IPS-18a (cell line): ENCODE data around the gene DLGAP4.

Experiments used
- H3K27ac ChIP-seq: one replicate; pipeline ENCODE4 v1.5.1; 2013; ENCODE audit warnings: low read length
- H3K27me3 ChIP-seq: one replicate; pipeline ENCODE4 v1.6.1; 2013; ENCODE audit warnings: mild to moderate bottlenecking, low read length; ENCODE audit not compliant: control insufficient read depth, insufficient read depth
- H3K36me3 ChIP-seq: one replicate; pipeline ENCODE4 v1.6.1; 2013; ENCODE audit warnings: low read depth, low read length; ENCODE audit not compliant: control insufficient read depth
- H3K4me1 ChIP-seq: one replicate; pipeline ENCODE4 v1.6.1; 2013; ENCODE audit warnings: low read depth, low read length; ENCODE audit not compliant: control insufficient read depth
- H3K4me3 ChIP-seq: one replicate; pipeline ENCODE4 v1.5.1; 2013; ENCODE audit warnings: low read length
- H3K9ac ChIP-seq: one replicate; pipeline ENCODE4 v1.6.1; 2013; ENCODE audit warnings: mild to moderate bottlenecking, low read length, moderate library complexity
- H3K9me3 ChIP-seq: one replicate; pipeline ENCODE4 v1.6.1; 2013; ENCODE audit warnings: low read depth, low read length; ENCODE audit not compliant: control insufficient read depth

DLGAP4 gene

DNA sequence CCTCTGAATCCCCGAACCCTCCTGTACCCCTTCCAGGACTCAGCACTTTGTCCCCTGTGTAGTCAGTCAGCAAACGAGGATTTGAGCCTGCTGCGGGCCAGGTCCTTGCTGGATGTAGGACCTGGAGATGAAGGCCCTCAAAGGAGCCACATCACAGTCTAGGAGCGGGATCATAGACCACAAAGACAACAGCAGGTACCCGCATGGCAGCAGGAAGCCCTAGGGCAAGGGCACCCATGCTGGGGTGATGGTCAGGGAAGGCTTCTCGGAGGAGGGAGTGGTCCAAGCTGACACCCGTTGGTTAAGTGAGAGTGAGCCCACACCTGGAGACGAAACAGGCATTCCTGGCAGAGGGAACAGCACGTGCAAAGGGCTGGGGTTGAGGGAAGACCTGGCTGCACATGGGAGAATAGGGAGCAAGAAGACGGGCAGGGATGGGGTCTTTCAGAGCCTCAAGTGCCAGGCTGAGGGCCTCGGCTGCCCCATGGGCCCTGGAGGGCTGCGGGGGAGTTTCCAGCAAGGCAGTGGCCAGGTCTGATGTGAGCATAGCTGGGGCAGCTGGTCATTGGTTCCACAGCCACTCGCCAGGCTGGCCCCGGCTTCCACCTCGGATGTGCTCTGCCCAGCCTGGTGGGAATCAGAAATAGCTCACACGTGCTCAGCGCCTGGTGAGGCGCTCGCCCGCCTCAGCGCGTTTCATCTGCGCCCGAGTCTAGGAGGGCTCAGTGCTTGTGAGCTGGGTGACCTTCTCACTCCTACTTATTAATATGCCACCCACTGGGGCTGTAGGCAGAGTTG is 15.0 kb downstream of the DLGAP4 start:
- no peaks in the 10 kb centered on the region for H3K4me1 ChIP-seq
- no peaks in the 10 kb centered on the region for H3K9me3 ChIP-seq
- H3K36me3 ChIP-seq = no peaks in the 10 kb centered on the region
- no peak overlapping the region for H3K9ac ChIP-seq
- H3K27me3 ChIP-seq = no peaks in the 10 kb centered on the region
- no peak overlapping the region for H3K27ac ChIP-seq
- H3K4me3 ChIP-seq = no peak overlapping the region

DNA sequence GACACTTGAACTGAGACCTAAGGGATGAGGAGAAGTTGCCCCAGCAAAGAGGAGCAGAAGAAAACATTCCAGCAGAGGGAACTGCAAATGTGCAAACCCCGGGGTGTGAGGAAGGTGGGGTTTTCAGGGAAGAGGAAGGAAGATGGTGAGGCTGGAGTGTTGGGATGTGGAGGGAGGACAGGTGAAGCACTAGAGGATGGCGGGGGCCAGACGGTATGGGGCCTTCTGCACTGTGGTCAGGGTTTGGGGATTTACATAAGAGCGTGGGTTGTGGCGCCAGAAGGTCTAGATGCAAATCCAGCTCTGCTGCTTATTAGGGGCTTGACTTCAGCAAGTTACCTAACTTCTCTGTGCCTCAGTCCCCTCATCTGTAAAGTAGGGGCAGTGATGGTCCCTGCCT is 16.0 kb downstream of the DLGAP4 start:
- Histone ChIP-seq H3K27ac (no peak overlapping the region), H3K4me1 (no peaks in the 10 kb centered on the region), H3K9me3 (no peaks in the 10 kb centered on the region), H3K4me3 (no peak overlapping the region), H3K27me3 (no peaks in the 10 kb centered on the region), H3K36me3 (no peaks in the 10 kb centered on the region), H3K9ac (no peak overlapping the region)

DNA sequence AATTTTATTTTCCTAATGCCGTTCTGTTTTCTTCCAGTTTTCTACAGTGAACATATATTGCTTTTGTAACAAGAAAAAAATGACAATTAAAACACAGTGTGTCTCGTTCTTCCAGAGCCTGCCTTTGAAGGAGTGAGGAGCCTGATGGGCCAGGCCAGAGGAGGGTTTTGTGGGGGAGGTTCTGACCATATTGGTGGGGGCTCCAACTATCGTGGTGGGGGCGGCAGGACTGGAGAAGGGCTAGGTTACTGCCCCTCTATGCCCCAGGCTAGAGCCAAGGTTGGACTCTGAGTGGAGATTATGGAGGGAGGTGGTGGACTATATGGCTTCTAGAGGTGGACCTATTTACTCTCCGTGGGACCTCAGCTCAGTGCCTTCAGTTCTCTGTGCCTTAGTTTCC is 24.0 kb downstream of the DLGAP4 start:
- no peak overlapping the region for H3K9ac ChIP-seq
- no peaks in the 10 kb centered on the region for H3K36me3 ChIP-seq
- H3K27me3 ChIP-seq = peaks cover 34% of the 10 kb centered on the region
- no peak overlapping the region for H3K27ac ChIP-seq
- H3K4me1 ChIP-seq = peaks cover 9% of the 10 kb centered on the region
- no peak overlapping the region for H3K4me3 ChIP-seq
- H3K9me3 ChIP-seq = no peaks in the 10 kb centered on the region

DNA sequence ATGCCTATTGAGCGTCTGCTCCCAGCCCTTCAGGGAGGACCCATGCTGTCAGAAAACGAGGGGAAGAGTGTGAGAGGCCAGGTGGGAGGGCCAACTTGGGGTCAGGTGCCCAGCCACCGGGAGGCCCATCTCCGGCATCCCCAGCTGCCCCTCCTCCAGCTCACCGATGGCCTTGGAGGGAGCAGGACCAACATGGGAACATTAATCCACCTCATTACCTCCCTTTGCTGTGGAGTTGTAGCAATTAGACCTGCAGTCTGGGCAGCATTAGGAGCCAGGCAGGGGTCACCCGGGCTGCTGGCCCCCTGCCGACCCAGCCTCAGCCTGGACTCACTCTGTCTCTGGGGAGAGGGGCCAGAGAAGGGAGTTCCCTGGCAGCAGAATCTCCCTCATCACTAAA is 25.1 kb downstream of the DLGAP4 start:
- peaks cover 34% of the 10 kb centered on the region for H3K27me3 ChIP-seq
- no peak overlapping the region for H3K27ac ChIP-seq

DNA sequence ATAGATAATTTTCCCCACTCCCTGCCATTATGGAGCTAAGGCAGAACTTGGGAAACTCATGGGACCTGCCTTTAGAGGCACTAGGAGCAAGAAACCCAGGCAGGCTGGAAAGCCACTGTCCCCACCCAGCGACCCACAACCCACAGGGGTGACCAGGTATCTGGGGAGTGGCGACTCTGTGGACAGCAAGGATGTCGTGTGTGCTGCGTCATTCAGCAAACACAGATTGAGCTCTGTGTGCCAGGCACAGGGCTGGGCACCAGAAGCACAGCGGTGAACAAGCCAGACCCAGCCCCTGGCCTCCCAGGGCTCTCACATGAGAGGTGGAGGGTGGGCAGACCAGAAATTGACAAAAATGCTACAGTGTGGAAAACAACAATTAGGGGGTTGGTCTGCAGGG is 27.7 kb downstream of the DLGAP4 start:
- no peak overlapping the region for H3K9ac ChIP-seq
- H3K9me3 ChIP-seq = no peaks in the 10 kb centered on the region
- no peak overlapping the region for H3K4me3 ChIP-seq
- peaks cover 34% of the 10 kb centered on the region for H3K27me3 ChIP-seq
- H3K4me1 ChIP-seq = peaks cover 9% of the 10 kb centered on the region
- H3K27ac ChIP-seq = no peak overlapping the region
- H3K36me3 ChIP-seq = no peaks in the 10 kb centered on the region

More for the DNA sequence above, 25.1 kb downstream of the DLGAP4 start:
- H3K9ac ChIP-seq = no peak overlapping the region
- no peak overlapping the region for H3K4me3 ChIP-seq
- no peaks in the 10 kb centered on the region for H3K9me3 ChIP-seq
- peaks cover 9% of the 10 kb centered on the region for H3K4me1 ChIP-seq
- H3K36me3 ChIP-seq = no peaks in the 10 kb centered on the region

DNA sequence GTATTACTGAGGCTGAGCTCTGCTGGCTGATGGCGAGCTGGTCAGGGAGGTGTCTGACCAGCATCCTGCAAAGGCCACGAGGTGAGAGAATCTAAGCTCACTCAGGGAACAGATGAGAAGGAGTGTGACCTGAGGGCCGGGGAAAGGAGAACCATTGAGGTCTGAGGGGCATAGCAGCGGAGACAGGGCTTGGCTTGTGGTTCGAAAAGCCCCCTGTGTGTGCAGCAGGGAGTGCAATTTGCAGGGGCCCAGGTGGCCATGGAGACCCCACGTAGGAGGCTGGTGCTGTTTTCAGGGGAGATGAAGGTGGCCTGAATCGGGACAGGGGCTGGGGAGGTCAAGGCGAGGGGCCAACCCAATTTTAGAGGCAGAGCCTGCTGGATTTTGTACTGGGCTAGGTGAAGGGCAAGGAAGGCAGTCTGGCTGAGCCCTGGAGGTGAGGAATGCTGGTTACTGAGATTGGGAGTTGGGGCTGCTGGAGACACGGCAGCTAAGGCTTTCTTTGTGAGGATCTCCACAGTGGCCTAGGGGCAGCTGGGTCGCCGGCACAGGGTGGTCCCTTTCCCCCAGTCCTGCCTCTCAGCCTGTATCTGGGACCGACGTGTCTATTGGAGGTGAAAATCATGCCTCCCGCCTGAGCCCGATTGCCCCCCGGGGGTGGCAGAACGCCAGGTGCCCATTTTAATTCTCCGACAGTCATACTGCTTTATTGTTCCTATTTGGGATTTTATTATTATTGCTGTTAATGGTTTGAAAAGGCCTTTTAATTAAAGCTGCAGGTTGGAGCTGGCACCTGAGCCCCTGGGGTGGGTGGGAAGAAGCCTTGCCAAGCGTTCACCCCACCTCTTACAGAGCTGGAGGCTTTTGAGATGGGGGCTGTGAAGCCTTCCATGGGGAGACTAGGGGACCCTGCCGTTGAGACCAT is 28.4 kb downstream of the DLGAP4 start:
- no peak overlapping the region for H3K9ac ChIP-seq
- H3K9me3 ChIP-seq = no peaks in the 10 kb centered on the region
- H3K4me1 ChIP-seq = peaks cover 10% of the 10 kb centered on the region
- no peak overlapping the region for H3K4me3 ChIP-seq
- H3K36me3 ChIP-seq = no peaks in the 10 kb centered on the region
- peaks cover 34% of the 10 kb centered on the region for H3K27me3 ChIP-seq
- H3K27ac ChIP-seq = no peak overlapping the region

DNA sequence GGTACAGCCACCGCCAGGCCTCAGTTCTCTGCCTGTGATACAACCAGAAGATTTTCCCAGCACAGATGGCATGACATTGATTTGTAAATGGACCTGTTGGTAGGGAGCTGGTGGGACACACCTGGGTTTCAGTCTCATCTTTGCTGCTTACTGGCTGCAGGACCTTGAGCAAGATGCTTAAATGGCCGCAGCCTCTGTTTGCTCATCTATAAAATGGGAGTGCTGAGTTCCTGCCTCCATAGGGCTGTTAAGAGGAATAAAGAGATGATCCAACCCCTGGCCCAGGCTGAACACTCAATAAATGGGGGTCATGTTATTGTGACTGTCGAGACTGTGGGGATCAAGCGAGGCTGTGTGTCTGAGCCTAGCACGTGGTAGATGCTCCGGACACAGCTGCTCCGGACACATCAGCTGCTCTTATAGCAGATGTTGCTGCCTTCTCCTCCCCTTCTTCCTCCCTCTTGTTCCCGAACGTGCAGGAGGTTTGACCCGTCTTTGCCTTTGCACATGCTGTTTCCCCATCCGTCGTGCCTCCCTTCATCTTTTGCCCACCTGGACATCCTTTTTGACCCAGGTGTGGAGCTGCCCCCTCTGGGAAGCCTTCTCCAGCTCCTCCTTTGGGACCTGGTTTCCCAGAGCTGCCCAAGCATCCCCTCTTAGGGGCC is 29.2 kb downstream of the DLGAP4 start:
- H3K9ac ChIP-seq = no peak overlapping the region
- H3K27me3 ChIP-seq = peaks cover 34% of the 10 kb centered on the region
- peaks cover 17% of the 10 kb centered on the region for H3K4me1 ChIP-seq
- no peaks in the 10 kb centered on the region for H3K36me3 ChIP-seq
- no peaks in the 10 kb centered on the region for H3K9me3 ChIP-seq
- H3K27ac ChIP-seq = no peak overlapping the region
- H3K4me3 ChIP-seq = no peak overlapping the region

DNA sequence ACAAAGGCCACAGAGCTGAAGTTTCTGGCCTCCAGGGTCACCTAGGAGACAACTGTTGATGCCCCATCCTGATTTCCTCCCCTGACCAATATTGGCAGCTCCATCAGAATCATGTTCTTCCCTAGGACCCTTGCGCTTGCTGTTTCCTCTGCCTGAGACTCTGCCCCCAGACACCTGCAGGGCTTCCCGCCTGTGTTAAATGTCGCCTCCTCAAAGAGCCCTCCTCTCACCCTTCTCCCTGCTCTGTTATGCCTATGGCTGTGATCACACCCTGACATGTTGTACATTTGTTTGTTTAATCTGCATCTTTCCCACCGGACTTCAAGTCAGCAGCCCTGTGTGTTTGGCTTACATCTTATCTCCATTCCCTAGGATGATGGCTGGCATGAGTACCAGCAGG is 30.1 kb downstream of the DLGAP4 start:
- no peaks in the 10 kb centered on the region for H3K36me3 ChIP-seq
- peaks cover 34% of the 10 kb centered on the region for H3K27me3 ChIP-seq
- no peaks in the 10 kb centered on the region for H3K9me3 ChIP-seq
- H3K4me3 ChIP-seq = no peak overlapping the region
- H3K27ac ChIP-seq = no peak overlapping the region
- no peak overlapping the region for H3K9ac ChIP-seq
- peaks cover 17% of the 10 kb centered on the region for H3K4me1 ChIP-seq

DNA sequence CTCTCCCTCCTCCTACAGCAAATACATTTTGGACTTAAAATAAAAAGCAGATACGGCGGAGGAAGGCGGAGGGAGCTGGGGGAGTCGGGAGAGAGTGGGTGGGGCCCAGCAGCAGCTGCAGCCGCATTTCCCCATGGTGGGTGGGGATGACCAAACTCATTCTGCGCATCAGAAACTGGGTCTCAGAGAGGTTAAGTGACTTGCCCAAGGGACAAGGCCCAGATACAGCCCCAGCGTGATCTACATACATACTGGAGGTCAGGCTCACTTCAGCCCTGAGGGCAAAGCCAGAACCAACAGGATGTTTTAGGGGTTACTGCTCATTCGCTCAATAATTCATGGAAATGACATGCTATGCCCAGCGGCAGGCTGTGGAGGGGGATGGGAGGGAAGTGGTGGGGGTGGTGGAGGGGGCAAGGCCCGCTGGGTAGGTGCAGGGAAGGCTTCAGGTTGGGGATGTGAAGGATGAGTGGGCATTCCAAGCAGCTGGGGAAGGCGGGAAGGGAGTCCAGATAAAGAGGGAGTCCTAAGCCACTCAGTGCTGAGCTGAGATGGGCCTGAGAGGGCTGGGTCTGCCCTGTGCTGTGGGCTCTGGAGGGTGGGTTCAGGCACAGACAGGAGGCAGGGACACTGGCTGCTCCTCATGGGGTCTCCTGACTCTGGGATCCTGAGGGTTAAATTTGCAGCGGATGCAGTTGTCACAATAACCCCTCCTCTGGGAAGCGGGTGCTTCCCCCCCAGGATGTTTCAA is 31.0 kb downstream of the DLGAP4 start:
- peaks cover 25% of the 10 kb centered on the region for H3K27me3 ChIP-seq
- no peaks in the 10 kb centered on the region for H3K9me3 ChIP-seq
- no peaks in the 10 kb centered on the region for H3K36me3 ChIP-seq
- H3K4me1 ChIP-seq = peaks cover 17% of the 10 kb centered on the region
- no peak overlapping the region for H3K9ac ChIP-seq
- H3K4me3 ChIP-seq = no peak overlapping the region
- H3K27ac ChIP-seq = no peak overlapping the region

DNA sequence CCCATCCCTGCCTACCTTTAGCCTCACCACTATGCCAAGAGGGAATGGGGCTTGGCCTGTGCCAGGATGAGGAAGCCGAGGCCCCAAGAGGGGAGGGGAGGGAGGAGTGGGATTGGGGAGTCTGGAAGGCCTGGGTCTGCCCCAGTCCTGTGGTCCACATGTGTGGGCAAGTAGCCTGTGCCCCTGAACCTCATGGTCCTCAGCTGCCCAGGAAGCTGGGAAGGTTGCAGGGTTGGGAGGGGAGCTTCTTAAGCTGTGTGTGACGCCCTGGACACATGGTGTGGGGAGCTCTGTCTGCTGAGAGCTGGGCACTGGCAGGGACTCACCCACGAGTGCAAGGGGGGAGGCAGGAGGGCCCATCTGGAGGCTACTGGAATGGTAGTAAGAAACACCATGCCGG is 31.7 kb downstream of the DLGAP4 start:
- Histone ChIP-seq H3K27me3 (peaks cover 21% of the 10 kb centered on the region), H3K9me3 (no peaks in the 10 kb centered on the region), H3K9ac (no peak overlapping the region), H3K36me3 (no peaks in the 10 kb centered on the region), H3K4me3 (no peak overlapping the region), H3K4me1 (peaks cover 15% of the 10 kb centered on the region), H3K27ac (no peak overlapping the region)
